B cell (primary cell): ENCODE results near the gene OR6N2.

Experiments used
- EZH2 ChIP-seq: IDR thresholded peaks from 2 replicates; pipeline ENCODE4 v1.6.1; 2012; ENCODE audit warnings: borderline replicate concordance, low read depth, mild to moderate bottlenecking, moderate library complexity, low read length; ENCODE audit not compliant: insufficient read depth, poor library complexity, severe bottlenecking
- TF ChIP-seq, protein P1 (sequence below): fragments of 200-600 bp; IDR thresholded peaks from one replicate; pipeline ENCODE4 v1.8.0; 2022; ENCODE audit warnings: antibody characterized with exemption, mild to moderate bottlenecking

DNA sequence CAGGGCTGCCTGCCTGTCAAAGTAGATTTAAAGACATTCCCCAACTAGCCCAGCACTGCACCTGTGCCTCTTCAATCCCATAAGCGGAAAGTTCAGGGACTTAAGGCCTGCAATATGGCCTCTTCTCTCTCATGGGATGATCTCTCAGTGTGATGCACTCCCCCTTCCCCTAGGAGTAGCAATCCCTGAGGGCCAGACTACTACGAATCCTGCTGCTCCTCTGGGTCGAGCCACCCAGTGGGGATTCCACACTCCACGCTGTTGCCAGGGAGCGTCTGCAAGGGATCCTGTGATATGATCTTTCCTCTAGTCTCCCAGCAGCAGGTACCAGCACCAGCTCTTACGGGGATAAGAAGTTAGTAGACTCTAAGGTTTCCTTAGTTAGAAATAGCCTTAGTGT is 13.2 kb upstream of the OR6N2 start:
- TF ChIP-seq, protein P1, sequence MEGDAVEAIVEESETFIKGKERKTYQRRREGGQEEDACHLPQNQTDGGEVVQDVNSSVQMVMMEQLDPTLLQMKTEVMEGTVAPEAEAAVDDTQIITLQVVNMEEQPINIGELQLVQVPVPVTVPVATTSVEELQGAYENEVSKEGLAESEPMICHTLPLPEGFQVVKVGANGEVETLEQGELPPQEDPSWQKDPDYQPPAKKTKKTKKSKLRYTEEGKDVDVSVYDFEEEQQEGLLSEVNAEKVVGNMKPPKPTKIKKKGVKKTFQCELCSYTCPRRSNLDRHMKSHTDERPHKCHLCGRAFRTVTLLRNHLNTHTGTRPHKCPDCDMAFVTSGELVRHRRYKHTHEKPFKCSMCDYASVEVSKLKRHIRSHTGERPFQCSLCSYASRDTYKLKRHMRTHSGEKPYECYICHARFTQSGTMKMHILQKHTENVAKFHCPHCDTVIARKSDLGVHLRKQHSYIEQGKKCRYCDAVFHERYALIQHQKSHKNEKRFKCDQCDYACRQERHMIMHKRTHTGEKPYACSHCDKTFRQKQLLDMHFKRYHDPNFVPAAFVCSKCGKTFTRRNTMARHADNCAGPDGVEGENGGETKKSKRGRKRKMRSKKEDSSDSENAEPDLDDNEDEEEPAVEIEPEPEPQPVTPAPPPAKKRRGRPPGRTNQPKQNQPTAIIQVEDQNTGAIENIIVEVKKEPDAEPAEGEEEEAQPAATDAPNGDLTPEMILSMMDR = no peak
- no peak for TF ChIP-seq EZH2
